C4-2B (cell line): ENCODE results near the gene SNRNP70.

ENCODE experiments used
- ZFX ChIP-seq: fragments of 450-650 bp; IDR thresholded peaks from 2 replicates; pipeline ENCODE4 v1.6.1; 2017
- TF ChIP-seq, protein P1 (sequence below): fragments of 450-650 bp; conservative IDR thresholded peaks from 2 replicates; pipeline ENCODE4 v1.5.1; 2017; ENCODE audit warnings: mild to moderate bottlenecking

DNA sequence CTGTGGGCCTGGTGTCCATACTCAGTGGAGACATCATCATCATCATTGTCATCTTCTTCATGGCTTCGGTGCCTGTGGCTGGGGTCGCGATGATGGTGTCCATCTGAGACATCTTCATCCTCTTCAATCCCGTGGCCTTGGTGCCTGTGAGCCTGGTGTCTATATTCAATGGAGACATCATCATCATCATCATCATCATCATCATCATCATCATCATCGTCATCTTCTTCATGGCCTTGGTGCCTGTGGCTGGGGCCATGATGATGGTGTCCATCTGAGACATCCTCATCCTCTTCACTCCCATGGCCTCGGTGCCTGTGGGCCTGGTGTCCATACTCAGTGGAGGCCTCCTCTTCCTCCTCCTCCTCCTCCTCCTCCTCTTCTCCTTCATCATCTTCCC, 69.0 kb downstream of the SNRNP70 start:
- TF ChIP-seq, protein P1, sequence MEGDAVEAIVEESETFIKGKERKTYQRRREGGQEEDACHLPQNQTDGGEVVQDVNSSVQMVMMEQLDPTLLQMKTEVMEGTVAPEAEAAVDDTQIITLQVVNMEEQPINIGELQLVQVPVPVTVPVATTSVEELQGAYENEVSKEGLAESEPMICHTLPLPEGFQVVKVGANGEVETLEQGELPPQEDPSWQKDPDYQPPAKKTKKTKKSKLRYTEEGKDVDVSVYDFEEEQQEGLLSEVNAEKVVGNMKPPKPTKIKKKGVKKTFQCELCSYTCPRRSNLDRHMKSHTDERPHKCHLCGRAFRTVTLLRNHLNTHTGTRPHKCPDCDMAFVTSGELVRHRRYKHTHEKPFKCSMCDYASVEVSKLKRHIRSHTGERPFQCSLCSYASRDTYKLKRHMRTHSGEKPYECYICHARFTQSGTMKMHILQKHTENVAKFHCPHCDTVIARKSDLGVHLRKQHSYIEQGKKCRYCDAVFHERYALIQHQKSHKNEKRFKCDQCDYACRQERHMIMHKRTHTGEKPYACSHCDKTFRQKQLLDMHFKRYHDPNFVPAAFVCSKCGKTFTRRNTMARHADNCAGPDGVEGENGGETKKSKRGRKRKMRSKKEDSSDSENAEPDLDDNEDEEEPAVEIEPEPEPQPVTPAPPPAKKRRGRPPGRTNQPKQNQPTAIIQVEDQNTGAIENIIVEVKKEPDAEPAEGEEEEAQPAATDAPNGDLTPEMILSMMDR: no peak
- no peak for TF ChIP-seq ZFX
